Anterior cingulate cortex (tissue), 58 donors: ENCODE results near the gene SMIM22.

ENCODE experiments used
- DNase-seq, 58 donors: peaks; one replicate each; lab custom pipeline; 2025; lab: John Stamatoyannopoulos, UW

Gene SMIM22

GRCh38 chr16:4795181-4795827 lies at the start of gene SMIM22:
Gene SMIM22 (plus strand): TSS chr16:4795369. CDS start chr16:4795735, 366 bp downstream.
- DNase-seq: peak in 4 of 58 donors; percentile 3 to 33 (median 20)

GRCh38 chr16:4746215-4746614 lies 49.0 kb upstream of the SMIM22 start:
- DNase-seq: no peak

GRCh38 chr16:4746991-4747574 lies 48.1 kb upstream of the SMIM22 start:
- peak in 13 of 58 donors; percentile 8 to 58 (median 25) for DNase-seq

GRCh38 chr16:4747906-4748681 lies 47.1 kb upstream of the SMIM22 start:
- DNase-seq: no peak

- DNase-seq: no peak
Measured at GRCh38 chr16:4748682-4749411, 46.3 kb upstream of the SMIM22 start.

GRCh38 chr16:4749700-4750257 lies 45.4 kb upstream of the SMIM22 start:
- no peak for DNase-seq

- no peak for DNase-seq
Measured at GRCh38 chr16:4750896-4751295, 44.3 kb upstream of the SMIM22 start.

GRCh38 chr16:4752351-4753100 lies 42.6 kb upstream of the SMIM22 start:
- DNase-seq: no peak

GRCh38 chr16:4753227-4753626 lies 41.9 kb upstream of the SMIM22 start:
- DNase-seq: no peak

GRCh38 chr16:4754865-4755264 lies 40.3 kb upstream of the SMIM22 start:
- no peak for DNase-seq

GRCh38 chr16:4755687-4756086 lies 39.5 kb upstream of the SMIM22 start:
- DNase-seq: no peak

GRCh38 chr16:4760221-4760910 lies 34.8 kb upstream of the SMIM22 start:
- no peak for DNase-seq

- no peak for DNase-seq
Measured at GRCh38 chr16:4762205-4762604, 33.0 kb upstream of the SMIM22 start.

GRCh38 chr16:4763791-4764190 lies 31.4 kb upstream of the SMIM22 start:
- DNase-seq: no peak

GRCh38 chr16:4765511-4766474 lies 29.4 kb upstream of the SMIM22 start:
- no peak for DNase-seq

- DNase-seq: peak; percentile 59 to 99 (median 96)
Measured at GRCh38 chr16:4766875-4767628, 28.1 kb upstream of the SMIM22 start, which contains the start of gene ZNF500. Gene ZNF500 (minus strand): TSS chr16:4767162. CDS start chr16:4765978, 1,184 bp downstream.
